ENCODE data around the gene PEX14.

Gene PEX14

GRCh38 chr1:10674700-10675609, 200.2 kb downstream of the PEX14 start:
- TF ChIP-seq CTCF (IDR thresholded peaks at IDR 0.05; ENCODE audit: insufficient read depth, low read depth, low read length, missing control alignments), result no peak
- no peak overlapping the region for H3K4me3 ChIP-seq (ENCODE audit: low read length)
- no peak for DNase-seq (ENCODE audit: low read depth)

- TF ChIP-seq CTCF (IDR thresholded peaks at IDR 0.05; ENCODE audit: insufficient read depth, low read depth, low read length, missing control alignments), result no peak
- H3K4me3 ChIP-seq (ENCODE audit: low read length), result no peak overlapping the region
- DNase-seq (ENCODE audit: low read depth), result no peak
Measured at GRCh38 chr1:10675813-10676212, 201.1 kb downstream of the PEX14 start.

- no peak overlapping the region for H3K4me3 ChIP-seq (ENCODE audit: low read length)
- no peak for TF ChIP-seq CTCF (IDR thresholded peaks at IDR 0.05; ENCODE audit: insufficient read depth, low read depth, low read length, missing control alignments)
- no peak for DNase-seq (ENCODE audit: low read depth)
Measured at GRCh38 chr1:10676963-10677362, 202.2 kb downstream of the PEX14 start.

- no peak for DNase-seq (ENCODE audit: low read depth)
- H3K4me3 ChIP-seq (ENCODE audit: low read length), result no peak overlapping the region
- no peak for TF ChIP-seq CTCF (IDR thresholded peaks at IDR 0.05; ENCODE audit: insufficient read depth, low read depth, low read length, missing control alignments)
Measured at GRCh38 chr1:10677491-10678391, 203.0 kb downstream of the PEX14 start.

- no peak overlapping the region for H3K4me3 ChIP-seq (ENCODE audit: low read length)
- TF ChIP-seq CTCF (IDR thresholded peaks at IDR 0.05; ENCODE audit: insufficient read depth, low read depth, low read length, missing control alignments), result no peak
- DNase-seq (ENCODE audit: low read depth), result no peak
Measured at GRCh38 chr1:10678402-10678801, 203.7 kb downstream of the PEX14 start.

- no peak overlapping the region for H3K4me3 ChIP-seq (ENCODE audit: low read length)
- DNase-seq (ENCODE audit: low read depth), result no peak
- TF ChIP-seq CTCF (IDR thresholded peaks at IDR 0.05; ENCODE audit: insufficient read depth, low read depth, low read length, missing control alignments), result no peak
Measured at GRCh38 chr1:10678852-10679251, 204.1 kb downstream of the PEX14 start.
